ENCODE results near the gene IRAK1.

DNA sequence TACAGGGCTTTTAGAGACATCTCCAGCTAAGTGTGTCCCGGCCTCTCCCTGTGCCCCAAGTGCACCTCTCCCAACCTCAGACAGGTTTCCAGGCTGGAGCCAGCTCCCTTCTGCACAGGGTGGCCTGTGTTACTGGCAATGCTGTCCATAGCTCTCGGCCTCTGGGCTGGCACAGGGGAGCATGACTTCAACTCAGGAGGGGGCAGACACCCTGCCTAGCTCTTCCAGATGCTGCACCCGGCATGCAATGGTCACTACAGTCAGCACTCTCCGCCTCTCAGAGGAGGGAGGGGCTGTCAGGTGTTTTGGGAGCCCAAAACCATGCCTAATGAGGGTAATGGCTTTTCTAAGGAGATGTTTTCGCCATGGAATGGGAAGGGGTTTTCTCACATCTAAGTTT is 2.4 kb upstream of the IRAK1 start:
- TF ChIP-seq, protein P1, sequence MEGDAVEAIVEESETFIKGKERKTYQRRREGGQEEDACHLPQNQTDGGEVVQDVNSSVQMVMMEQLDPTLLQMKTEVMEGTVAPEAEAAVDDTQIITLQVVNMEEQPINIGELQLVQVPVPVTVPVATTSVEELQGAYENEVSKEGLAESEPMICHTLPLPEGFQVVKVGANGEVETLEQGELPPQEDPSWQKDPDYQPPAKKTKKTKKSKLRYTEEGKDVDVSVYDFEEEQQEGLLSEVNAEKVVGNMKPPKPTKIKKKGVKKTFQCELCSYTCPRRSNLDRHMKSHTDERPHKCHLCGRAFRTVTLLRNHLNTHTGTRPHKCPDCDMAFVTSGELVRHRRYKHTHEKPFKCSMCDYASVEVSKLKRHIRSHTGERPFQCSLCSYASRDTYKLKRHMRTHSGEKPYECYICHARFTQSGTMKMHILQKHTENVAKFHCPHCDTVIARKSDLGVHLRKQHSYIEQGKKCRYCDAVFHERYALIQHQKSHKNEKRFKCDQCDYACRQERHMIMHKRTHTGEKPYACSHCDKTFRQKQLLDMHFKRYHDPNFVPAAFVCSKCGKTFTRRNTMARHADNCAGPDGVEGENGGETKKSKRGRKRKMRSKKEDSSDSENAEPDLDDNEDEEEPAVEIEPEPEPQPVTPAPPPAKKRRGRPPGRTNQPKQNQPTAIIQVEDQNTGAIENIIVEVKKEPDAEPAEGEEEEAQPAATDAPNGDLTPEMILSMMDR (IDR thresholded peaks at IDR 0.05 in 2 of 3, conservative IDR thresholded peaks at IDR 0.05 in 1 of 3; ENCODE audit: borderline replicate concordance in 1 of 3, insufficient read depth in 1 of 3, low read depth in 2 of 3, low read length in 2 of 3) = no peak
- TF ChIP-seq, protein P2, sequence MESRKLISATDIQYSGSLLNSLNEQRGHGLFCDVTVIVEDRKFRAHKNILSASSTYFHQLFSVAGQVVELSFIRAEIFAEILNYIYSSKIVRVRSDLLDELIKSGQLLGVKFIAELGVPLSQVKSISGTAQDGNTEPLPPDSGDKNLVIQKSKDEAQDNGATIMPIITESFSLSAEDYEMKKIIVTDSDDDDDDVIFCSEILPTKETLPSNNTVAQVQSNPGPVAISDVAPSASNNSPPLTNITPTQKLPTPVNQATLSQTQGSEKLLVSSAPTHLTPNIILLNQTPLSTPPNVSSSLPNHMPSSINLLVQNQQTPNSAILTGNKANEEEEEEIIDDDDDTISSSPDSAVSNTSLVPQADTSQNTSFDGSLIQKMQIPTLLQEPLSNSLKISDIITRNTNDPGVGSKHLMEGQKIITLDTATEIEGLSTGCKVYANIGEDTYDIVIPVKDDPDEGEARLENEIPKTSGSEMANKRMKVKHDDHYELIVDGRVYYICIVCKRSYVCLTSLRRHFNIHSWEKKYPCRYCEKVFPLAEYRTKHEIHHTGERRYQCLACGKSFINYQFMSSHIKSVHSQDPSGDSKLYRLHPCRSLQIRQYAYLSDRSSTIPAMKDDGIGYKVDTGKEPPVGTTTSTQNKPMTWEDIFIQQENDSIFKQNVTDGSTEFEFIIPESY (IDR thresholded peaks at IDR 0.05; ENCODE audit: extremely low read depth, insufficient replicate concordance, low read length) = no peak
- no peak for TF ChIP-seq ZNF274 (IDR thresholded peaks at IDR 0.05; ENCODE audit: low read depth, low read length)
- no peak for TF ChIP-seq EZH2phosphoT487 (IDR thresholded peaks at IDR 0.05; ENCODE audit: borderline replicate concordance)
